NCI-H187 treated with DMSO at 0.1 percent for 48 hours (cell line): ENCODE data around the gene RWDD4.

Experiments used
- DNase-seq: peaks from one replicate; lab custom pipeline; 2025; lab: John Stamatoyannopoulos, UW

The RWDD4 gene

GRCh38 chr4:183600189-183600685 lies 58.7 kb downstream of the RWDD4 start:
- no peak for DNase-seq

DNA sequence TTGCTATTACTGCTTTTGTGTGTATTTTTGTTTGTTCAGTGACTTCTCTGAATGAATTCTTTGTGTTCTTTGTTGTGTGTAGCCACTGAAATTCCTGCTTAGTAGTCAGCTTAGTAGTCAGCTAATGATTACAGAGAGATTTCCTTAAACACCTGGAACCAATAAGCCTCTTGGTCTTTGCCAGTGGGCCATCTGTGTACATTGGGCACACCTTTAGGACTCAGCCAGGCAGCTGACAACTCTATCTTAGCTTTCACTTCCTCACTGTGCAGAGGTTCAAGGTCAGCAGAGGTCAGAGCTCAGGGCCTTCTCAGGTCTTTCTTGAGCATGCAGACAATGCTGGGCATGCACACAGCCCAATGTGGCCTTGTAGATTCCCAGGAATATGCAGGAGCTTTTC lies 59.3 kb downstream of the RWDD4 start:
- DNase-seq, result no peak

DNA sequence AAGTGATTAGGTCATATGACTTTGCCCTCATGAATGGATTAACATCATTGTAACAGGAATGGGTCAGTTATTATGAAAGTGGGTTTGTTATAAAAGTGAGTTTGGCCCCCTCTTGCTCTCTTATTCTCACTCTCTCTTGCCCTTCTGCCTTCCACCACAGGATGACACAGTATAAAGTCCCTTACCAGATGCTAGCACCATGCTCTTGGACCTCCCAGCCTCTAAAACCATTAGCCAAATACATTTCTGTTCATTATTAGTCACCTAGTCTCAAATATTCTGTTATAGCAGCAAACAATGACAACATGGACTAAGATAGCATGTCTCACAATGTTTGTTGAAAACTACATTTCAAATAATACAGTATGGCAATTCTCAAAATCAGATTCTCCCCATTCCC lies 59.7 kb downstream of the RWDD4 start:
- DNase-seq, result no peak

DNA sequence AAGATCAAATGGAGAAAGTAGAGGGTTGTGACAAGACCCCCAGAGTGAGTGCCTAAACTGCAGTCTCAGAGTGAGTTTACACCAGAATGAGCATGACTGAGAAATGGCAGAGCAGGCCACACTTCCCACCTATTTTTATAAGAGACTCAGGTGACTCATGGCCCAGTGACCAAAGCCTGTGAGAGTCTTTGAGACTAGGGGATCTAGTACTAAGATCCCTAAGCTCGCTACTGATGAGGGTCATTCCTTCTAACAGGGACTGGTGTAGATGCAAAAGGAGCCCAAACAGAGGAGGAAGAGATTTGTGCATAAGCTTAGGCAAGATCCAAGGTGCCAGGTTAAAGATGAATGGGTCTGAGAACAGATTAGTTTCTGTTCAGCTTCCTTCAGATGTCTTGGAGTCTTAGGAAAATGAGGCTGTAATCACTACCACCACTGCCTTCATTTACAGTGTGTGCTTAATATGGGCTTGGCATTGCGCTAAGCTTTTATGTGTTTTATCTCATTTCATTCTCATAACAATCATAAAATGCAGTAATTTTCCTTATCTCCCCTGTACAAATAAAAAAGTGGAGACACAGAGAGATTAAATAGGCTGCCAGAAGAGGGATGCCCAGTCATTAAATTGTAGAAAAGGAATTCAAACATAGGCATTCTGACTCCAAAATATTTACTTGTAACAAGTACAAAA lies 62.8 kb downstream of the RWDD4 start:
- DNase-seq, result no peak

DNA sequence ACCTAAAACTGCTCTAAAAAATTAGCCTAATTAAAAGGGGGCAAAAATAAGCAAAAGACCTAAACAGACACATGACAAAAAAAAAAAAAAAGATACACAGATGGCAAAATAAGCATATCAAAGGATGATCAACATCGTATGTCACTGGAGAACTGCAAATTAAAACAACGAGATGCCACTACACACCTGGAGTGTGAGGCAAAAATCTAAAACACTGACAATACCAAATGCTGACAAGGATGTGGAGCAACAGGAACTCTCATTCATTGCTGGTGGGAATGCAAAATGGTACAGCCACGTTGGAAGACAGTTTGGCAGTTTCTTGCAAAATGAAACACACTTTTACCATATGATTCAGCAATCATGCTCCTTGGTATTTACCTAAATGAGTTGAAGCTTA lies 64.2 kb downstream of the RWDD4 start:
- DNase-seq, result no peak

- no peak for DNase-seq
These were observed 67.7 kb downstream of the RWDD4 start for GRCh38 chr4:183591301-183591700.
